Hepatocyte (in vitro differentiated cells): ENCODE results near the gene NAT14. TPM values are rescaled to one million over a fixed set of nuclear protein-coding genes. Genes with fewer than 3 reads are reported as not detected.

Source experiments
- DNase-seq: peaks from one replicate; pipeline ENCODE4 v3.0.0-alpha.2; 2016; ENCODE audit warnings: low spot score
- H2AFZ ChIP-seq: fragments of 200-600 bp; sonication (generic); 2 replicates; pipeline ENCODE4 v1.6.0; 2016; ENCODE audit warnings: antibody characterized with exemption, mild to moderate bottlenecking
- H3K27ac ChIP-seq: fragments of 200-600 bp; sonication (generic); 2 replicates; pipeline ENCODE4 v1.5.1; 2016; ENCODE audit warnings: mild to moderate bottlenecking
- H3K27me3 ChIP-seq: fragments of 200-600 bp; sonication (generic); 2 replicates; pipeline ENCODE4 v1.6.1; 2016
- H3K36me3 ChIP-seq: fragments of 200-600 bp; sonication (generic); replicated peaks from 2 replicates; pipeline ENCODE4 v1.5.1; 2016; ENCODE audit warnings: low read depth; ENCODE audit not compliant: insufficient read depth
- H3K4me1 ChIP-seq: fragments of 200-600 bp; sonication (generic); 2 replicates; pipeline ENCODE4 v1.5.1; 2016; ENCODE audit warnings: mild to moderate bottlenecking, moderate library complexity; ENCODE audit not compliant: insufficient read depth
- H3K4me2 ChIP-seq: fragments of 200-600 bp; sonication (generic); 2 replicates; pipeline ENCODE4 v1.6.0; 2016
- H3K4me3 ChIP-seq: fragments of 200-600 bp; sonication (generic); 2 replicates; pipeline ENCODE4 v1.5.1; 2016; ENCODE audit warnings: mild to moderate bottlenecking
- H3K79me2 ChIP-seq: fragments of 200-600 bp; sonication (generic); 2 replicates; pipeline ENCODE4 v1.6.0; 2017; ENCODE audit warnings: mild to moderate bottlenecking
- H3K9me2 ChIP-seq: fragments of 200-600 bp; sonication (generic); replicated peaks from 2 replicates; pipeline ENCODE4 v1.6.0; 2017; ENCODE audit warnings: mild to moderate bottlenecking; ENCODE audit not compliant: insufficient read depth
- H3K9me3 ChIP-seq: fragments of 200-600 bp; sonication (generic); 2 replicates; pipeline ENCODE4 v1.5.1; 2016; ENCODE audit warnings: low read depth, mild to moderate bottlenecking
- H4K20me1 ChIP-seq: fragments of 200-600 bp; sonication (generic); 2 replicates; pipeline ENCODE4 v1.6.0; 2016; ENCODE audit warnings: mild to moderate bottlenecking; ENCODE audit not compliant: insufficient read depth, poor library complexity, severe bottlenecking
- EZH2 ChIP-seq: fragments of 200-600 bp; sonication (generic); IDR thresholded peaks from 2 replicates; pipeline ENCODE4 v1.6.1; 2016; ENCODE audit warnings: antibody characterized with exemption, mild to moderate bottlenecking, borderline replicate concordance
- EZH2phosphoT487 ChIP-seq: fragments of 200-600 bp; sonication (generic); IDR thresholded peaks from one replicate; pipeline ENCODE4 v1.6.1; 2018; ENCODE audit warnings: antibody characterized with exemption, mild to moderate bottlenecking, low read depth, moderate library complexity; ENCODE audit not compliant: unreplicated experiment, severe bottlenecking
- WGBS: methylation state at CpG from one replicate; pipeline ENCODE4 v1.1.6; 2016; ENCODE audit warnings: low lambda C conversion rate; ENCODE audit errors: missing lambda C conversion rate; 5-methylcytosine and 5-hydroxymethylcytosine counted together
- polyA plus RNA-seq: library from polyadenylated mRNA; unstranded; fragments of >200 nt; fragmentation: Nextera tagmentation; extraction: Ambion mirVana; gene quantifications from 2 replicates; pipeline ENCODE4 v1.2.1, GENCODE V29; 2016
- total RNA-seq: library from RNA; depleted of rRNA; stranded (reverse); fragments of >200 nt; gene quantifications from 2 replicates; pipeline ENCODE4 v1.2.3, GENCODE V29; 2014
- TF ChIP-seq, protein P1 (sequence below): fragments of 200-600 bp; sonication (generic); IDR thresholded peaks from 2 replicates; pipeline ENCODE4 v1.5.1; 2016; ENCODE audit warnings: antibody characterized with exemption, mild to moderate bottlenecking; ENCODE audit not compliant: poor library complexity

Gene NAT14
- total and polyA plus RNA-seq, 2 experiments from 2014 or later = 22.3 to 40.3 TPM

DNA sequence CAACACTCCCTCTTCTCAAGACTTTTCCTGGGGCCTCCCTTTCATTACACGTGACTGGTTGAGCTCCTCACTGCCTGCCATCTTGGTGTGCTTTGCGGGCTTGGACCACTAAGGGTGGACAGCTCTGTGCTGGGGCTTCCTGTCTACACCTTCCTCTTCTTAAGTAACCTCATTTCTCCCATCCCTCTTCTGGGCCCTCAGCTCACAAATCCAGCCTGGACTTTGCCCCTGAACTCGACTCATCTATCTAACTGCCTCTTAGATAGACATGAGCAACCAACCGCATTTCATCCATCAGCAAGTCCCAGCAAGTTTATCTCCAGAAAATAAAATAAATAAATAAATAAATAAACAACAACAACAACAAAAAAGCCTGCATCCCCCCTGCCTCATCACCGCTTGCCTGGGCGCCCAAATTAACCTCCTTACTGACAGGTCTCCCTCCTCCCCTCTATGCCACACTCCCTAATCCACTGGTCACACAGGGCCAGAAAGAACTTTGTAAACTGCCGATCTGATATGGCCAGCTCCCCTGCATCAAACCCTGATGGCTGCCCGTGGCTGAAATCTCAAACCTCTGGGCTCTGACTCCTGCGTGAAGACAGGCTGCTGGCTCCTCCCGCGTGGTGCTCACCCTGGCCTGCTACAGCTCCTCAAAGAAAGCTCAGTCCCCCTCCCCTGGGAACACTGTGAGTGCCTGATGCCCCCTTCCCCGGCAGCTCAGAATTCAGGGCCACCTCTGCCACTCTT, 31.3 kb upstream of the NAT14 start:
- Histone ChIP-seq H3K4me3 (no peak overlapping the region), H4K20me1 (no peaks in the 10 kb centered on the region), H3K36me3 (no peaks in the 10 kb centered on the region), H3K9me3 (no peaks in the 10 kb centered on the region), H3K4me1 (peaks cover 11% of the 10 kb centered on the region), H3K4me2 (no peak overlapping the region), H3K79me2 (peaks cover under 1% of the 10 kb centered on the region), H3K27ac (no peak overlapping the region), H3K27me3 (peaks cover 28% of the 10 kb centered on the region), H3K9me2 (no peaks in the 10 kb centered on the region), H2AFZ (no peak overlapping the region)
- TF ChIP-seq, protein P1, sequence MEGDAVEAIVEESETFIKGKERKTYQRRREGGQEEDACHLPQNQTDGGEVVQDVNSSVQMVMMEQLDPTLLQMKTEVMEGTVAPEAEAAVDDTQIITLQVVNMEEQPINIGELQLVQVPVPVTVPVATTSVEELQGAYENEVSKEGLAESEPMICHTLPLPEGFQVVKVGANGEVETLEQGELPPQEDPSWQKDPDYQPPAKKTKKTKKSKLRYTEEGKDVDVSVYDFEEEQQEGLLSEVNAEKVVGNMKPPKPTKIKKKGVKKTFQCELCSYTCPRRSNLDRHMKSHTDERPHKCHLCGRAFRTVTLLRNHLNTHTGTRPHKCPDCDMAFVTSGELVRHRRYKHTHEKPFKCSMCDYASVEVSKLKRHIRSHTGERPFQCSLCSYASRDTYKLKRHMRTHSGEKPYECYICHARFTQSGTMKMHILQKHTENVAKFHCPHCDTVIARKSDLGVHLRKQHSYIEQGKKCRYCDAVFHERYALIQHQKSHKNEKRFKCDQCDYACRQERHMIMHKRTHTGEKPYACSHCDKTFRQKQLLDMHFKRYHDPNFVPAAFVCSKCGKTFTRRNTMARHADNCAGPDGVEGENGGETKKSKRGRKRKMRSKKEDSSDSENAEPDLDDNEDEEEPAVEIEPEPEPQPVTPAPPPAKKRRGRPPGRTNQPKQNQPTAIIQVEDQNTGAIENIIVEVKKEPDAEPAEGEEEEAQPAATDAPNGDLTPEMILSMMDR = no peak
- TF ChIP-seq EZH2 = no peak
- no peak for TF ChIP-seq EZH2phosphoT487
- no peak for DNase-seq
- WGBS = 88% methylated on average over 12 of the region's 12 CpGs

GRCh38 chr19:55454787-55455243, 30.2 kb upstream of the NAT14 start:
- no peak overlapping the region for H3K4me2 ChIP-seq
- no peaks in the 10 kb centered on the region for H3K36me3 ChIP-seq
- no peaks in the 10 kb centered on the region for H3K9me3 ChIP-seq
- H3K4me1 ChIP-seq = peaks cover 14% of the 10 kb centered on the region
- peaks cover 22% of the 10 kb centered on the region for H3K27me3 ChIP-seq
- no peak for TF ChIP-seq EZH2phosphoT487
- TF ChIP-seq, protein P1 = peak; percentile 49
- no peak overlapping the region for H2AFZ ChIP-seq
- no peak for DNase-seq
- peaks cover 7% of the 10 kb centered on the region for H4K20me1 ChIP-seq
- no peaks in the 10 kb centered on the region for H3K9me2 ChIP-seq
- H3K27ac ChIP-seq = no peak overlapping the region
- 63% methylated on average over 7 of the region's 14 CpGs for WGBS
- H3K4me3 ChIP-seq = no peak overlapping the region
- H3K79me2 ChIP-seq = peaks cover 11% of the 10 kb centered on the region

GRCh38 chr19:55455576-55456235, 29.3 kb upstream of the NAT14 start:
- no peak overlapping the region for H3K4me2 ChIP-seq
- H3K9me2 ChIP-seq = no peaks in the 10 kb centered on the region
- H3K27ac ChIP-seq = no peak overlapping the region
- H3K4me3 ChIP-seq = no peak overlapping the region
- peaks cover 16% of the 10 kb centered on the region for H3K27me3 ChIP-seq
- H3K4me1 ChIP-seq = peaks cover 15% of the 10 kb centered on the region
- H3K36me3 ChIP-seq = no peaks in the 10 kb centered on the region
- H3K9me3 ChIP-seq = no peaks in the 10 kb centered on the region
- 87% methylated on average over 10 of the region's 11 CpGs for WGBS
- H2AFZ ChIP-seq = no peak overlapping the region
- TF ChIP-seq EZH2 (no peak), EZH2phosphoT487 (no peak)
- TF ChIP-seq, protein P1 = no peak
- H3K79me2 ChIP-seq = peaks cover 11% of the 10 kb centered on the region
- peaks cover 7% of the 10 kb centered on the region for H4K20me1 ChIP-seq
- DNase-seq = no peak
